Smooth muscle cell (in vitro differentiated cells): ENCODE data around the gene AKT2. TPM values are rescaled to one million over a fixed set of nuclear protein-coding genes. Genes with fewer than 3 reads are reported as not detected.

Source experiments
- DNase-seq: peaks from one replicate; lab custom pipeline; 2025; ENCODE audit not compliant: unreplicated experiment; lab: John Stamatoyannopoulos, UW
- H2AFZ ChIP-seq: fragments of 200-600 bp; sonication (generic); 2 replicates; pipeline ENCODE4 v1.6.0; 2016; ENCODE audit warnings: antibody characterized with exemption, low read depth, mild to moderate bottlenecking
- H3F3A ChIP-seq: fragments of 200-600 bp; sonication (generic); 2 replicates; pipeline ENCODE4 v1.6.0; 2017; ENCODE audit warnings: antibody characterized with exemption, low read depth
- H3K27ac ChIP-seq: fragments of 200-600 bp; sonication (generic); 2 replicates; pipeline ENCODE4 v1.5.1; 2016; ENCODE audit warnings: low read depth, mild to moderate bottlenecking
- H3K27me3 ChIP-seq: fragments of 200-600 bp; sonication (generic); 2 replicates; pipeline ENCODE4 v1.6.1; 2016; ENCODE audit warnings: low read depth, mild to moderate bottlenecking
- H3K36me3 ChIP-seq: fragments of 200-600 bp; sonication (generic); 2 replicates; pipeline ENCODE4 v1.5.1; 2016; ENCODE audit warnings: low read depth
- H3K4me1 ChIP-seq: fragments of 200-600 bp; sonication (generic); 2 replicates; pipeline ENCODE4 v1.5.1; 2016; ENCODE audit warnings: low read depth
- H3K4me2 ChIP-seq: fragments of 200-600 bp; sonication (generic); 2 replicates; pipeline ENCODE4 v1.6.0; 2016; ENCODE audit warnings: mild to moderate bottlenecking
- H3K4me3 ChIP-seq: fragments of 200-600 bp; sonication (generic); 2 replicates; pipeline ENCODE4 v1.5.1; 2016; ENCODE audit warnings: mild to moderate bottlenecking
- H3K79me2 ChIP-seq: fragments of 200-600 bp; sonication (generic); 2 replicates; pipeline ENCODE4 v1.6.0; 2016; ENCODE audit warnings: low read depth, mild to moderate bottlenecking
- H3K9ac ChIP-seq: fragments of 200-600 bp; sonication (generic); 2 replicates; pipeline ENCODE4 v1.6.0; 2016; ENCODE audit warnings: low read depth
- H3K9me3 ChIP-seq: fragments of 200-600 bp; sonication (generic); replicated peaks from 2 replicates; pipeline ENCODE4 v1.5.1; 2016; ENCODE audit warnings: low read depth
- H4K20me1 ChIP-seq: fragments of 200-600 bp; sonication (generic); 2 replicates; pipeline ENCODE4 v1.6.0; 2016; ENCODE audit warnings: low read depth
- WGBS: methylation state at CpG from one replicate; pipeline ENCODE4 v1.1.7; 2016; ENCODE audit warnings: low lambda C conversion rate; 5-methylcytosine and 5-hydroxymethylcytosine counted together
- polyA plus RNA-seq: library from polyadenylated mRNA; unstranded; fragments of >200 nt; fragmentation: Nextera tagmentation; extraction: Ambion mirVana; gene quantifications from 2 replicates; pipeline ENCODE4 v1.2.1, GENCODE V29; 2016
- total RNA-seq: library from RNA; depleted of rRNA; stranded (reverse); fragments of >200 nt; gene quantifications from 2 replicates; pipeline ENCODE4 v1.2.3, GENCODE V29; 2014
- TF ChIP-seq, protein P1 (sequence below): fragments of 200-600 bp; sonication (generic); IDR thresholded peaks from 2 replicates; pipeline ENCODE4 v1.5.1; 2017; ENCODE audit warnings: borderline replicate concordance, mild to moderate bottlenecking, antibody characterized with exemption; ENCODE audit not compliant: insufficient read depth, poor library complexity, severe bottlenecking

The AKT2 gene
- total and polyA plus RNA-seq, 2 experiments from 2014 or later, result 26.6 to 62.6 TPM

DNA sequence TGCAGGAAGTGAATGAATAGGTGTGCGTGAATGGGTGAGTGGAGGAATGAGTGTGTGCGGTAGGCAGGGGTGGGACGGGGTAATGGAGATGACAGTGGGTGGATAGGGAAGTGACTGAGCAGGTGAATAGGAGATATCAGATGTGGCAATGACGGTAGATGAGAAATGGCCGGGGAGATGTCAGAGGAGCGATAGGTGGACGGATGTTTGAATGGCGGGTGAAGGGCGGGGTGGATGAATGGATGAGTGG is 68.4 kb downstream of the AKT2 start:
- no peak overlapping the region for H3K27ac ChIP-seq
- no peaks in the 10 kb centered on the region for H3K79me2 ChIP-seq
- H3K9ac ChIP-seq, result no peak overlapping the region
- no peaks in the 10 kb centered on the region for H4K20me1 ChIP-seq
- WGBS, result 39% methylated on average over 7 of the region's 9 CpGs
- H2AFZ ChIP-seq, result no peak overlapping the region
- no peak overlapping the region for H3K4me2 ChIP-seq
- peaks cover 37% of the 10 kb centered on the region for H3K27me3 ChIP-seq
- H3F3A ChIP-seq, result peaks cover 3% of the 10 kb centered on the region
- no peak for DNase-seq
- TF ChIP-seq, protein P1, sequence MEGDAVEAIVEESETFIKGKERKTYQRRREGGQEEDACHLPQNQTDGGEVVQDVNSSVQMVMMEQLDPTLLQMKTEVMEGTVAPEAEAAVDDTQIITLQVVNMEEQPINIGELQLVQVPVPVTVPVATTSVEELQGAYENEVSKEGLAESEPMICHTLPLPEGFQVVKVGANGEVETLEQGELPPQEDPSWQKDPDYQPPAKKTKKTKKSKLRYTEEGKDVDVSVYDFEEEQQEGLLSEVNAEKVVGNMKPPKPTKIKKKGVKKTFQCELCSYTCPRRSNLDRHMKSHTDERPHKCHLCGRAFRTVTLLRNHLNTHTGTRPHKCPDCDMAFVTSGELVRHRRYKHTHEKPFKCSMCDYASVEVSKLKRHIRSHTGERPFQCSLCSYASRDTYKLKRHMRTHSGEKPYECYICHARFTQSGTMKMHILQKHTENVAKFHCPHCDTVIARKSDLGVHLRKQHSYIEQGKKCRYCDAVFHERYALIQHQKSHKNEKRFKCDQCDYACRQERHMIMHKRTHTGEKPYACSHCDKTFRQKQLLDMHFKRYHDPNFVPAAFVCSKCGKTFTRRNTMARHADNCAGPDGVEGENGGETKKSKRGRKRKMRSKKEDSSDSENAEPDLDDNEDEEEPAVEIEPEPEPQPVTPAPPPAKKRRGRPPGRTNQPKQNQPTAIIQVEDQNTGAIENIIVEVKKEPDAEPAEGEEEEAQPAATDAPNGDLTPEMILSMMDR, result no peak
- no peaks in the 10 kb centered on the region for H3K9me3 ChIP-seq
- no peak overlapping the region for H3K4me3 ChIP-seq
- H3K36me3 ChIP-seq, result no peaks in the 10 kb centered on the region
- H3K4me1 ChIP-seq, result no peaks in the 10 kb centered on the region

DNA sequence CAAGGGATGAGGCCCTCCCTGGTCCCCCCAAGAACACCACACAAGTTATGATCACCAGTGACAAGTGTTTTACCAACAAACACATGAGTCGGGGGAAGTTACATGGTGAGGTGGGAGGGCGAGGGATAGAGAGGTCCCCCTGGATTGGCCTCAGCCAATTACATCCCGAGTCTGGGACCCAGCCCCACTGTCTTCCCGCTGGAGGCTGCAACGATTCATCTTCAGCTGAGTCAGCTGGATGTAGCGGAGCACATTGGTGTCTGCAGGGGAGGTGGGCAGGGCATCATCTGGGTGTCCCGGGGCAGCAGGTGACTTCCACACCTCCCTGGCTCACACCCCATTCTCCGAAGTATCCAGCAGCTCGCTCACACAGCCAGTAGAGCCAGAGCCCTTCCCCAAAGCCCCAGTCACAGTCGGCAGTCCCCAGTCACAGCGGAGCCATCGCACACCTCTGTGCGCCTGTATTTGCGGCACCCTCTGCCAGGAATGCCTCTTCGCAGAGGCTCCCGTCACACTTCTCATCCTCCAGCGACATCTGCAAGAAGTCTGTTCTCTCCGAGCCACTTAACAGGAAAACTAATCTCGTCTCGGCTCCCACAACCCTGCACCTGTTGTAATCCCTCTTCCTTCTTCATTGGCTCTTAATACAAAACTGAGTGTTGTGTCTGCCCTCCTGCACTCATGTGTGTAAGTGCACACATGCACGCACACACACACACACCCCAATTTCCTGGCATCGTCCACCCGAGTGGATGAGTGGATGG is 69.0 kb downstream of the AKT2 start:
- H3K4me1 ChIP-seq, result no peaks in the 10 kb centered on the region
- H3K36me3 ChIP-seq, result no peaks in the 10 kb centered on the region
- H3K79me2 ChIP-seq, result no peaks in the 10 kb centered on the region
- H3K4me3 ChIP-seq, result no peak overlapping the region
- peaks cover 37% of the 10 kb centered on the region for H3K27me3 ChIP-seq
- H3K4me2 ChIP-seq, result no peak overlapping the region
- DNase-seq, result no peak
- TF ChIP-seq, protein P1, result no peak
- no peak overlapping the region for H2AFZ ChIP-seq
- no peak overlapping the region for H3K9ac ChIP-seq
- WGBS, result 78% methylated on average over 23 of the region's 23 CpGs
- H3F3A ChIP-seq, result peaks cover 3% of the 10 kb centered on the region
- H3K27ac ChIP-seq, result no peak overlapping the region
- no peaks in the 10 kb centered on the region for H4K20me1 ChIP-seq
- H3K9me3 ChIP-seq, result no peaks in the 10 kb centered on the region

DNA sequence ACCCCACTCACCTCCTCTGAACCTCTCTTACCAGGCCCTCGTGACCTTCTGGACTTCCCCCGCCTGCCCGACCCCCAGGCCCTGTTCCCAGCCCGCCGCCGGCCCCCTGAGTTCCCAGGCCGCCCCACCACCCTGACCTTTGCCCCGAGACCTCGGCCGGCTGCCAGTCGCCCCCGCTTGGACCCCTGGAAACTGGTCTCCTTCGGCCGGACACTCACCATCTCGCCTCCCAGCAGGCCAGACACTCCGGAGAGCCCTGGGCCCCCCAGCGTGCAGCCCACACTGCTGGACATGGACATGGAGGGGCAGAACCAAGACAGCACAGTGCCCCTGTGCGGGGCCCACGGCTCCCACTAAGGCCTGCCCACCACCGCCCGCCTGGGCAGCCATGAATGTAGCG is 70.2 kb downstream of the AKT2 start:
- peaks cover 37% of the 10 kb centered on the region for H3K27me3 ChIP-seq
- no peaks in the 10 kb centered on the region for H3K4me1 ChIP-seq
- H3K79me2 ChIP-seq, result no peaks in the 10 kb centered on the region
- no peak overlapping the region for H3K4me3 ChIP-seq
- H3K27ac ChIP-seq, result no peak overlapping the region
- no peak overlapping the region for H3K9ac ChIP-seq
- no peak overlapping the region for H3K4me2 ChIP-seq
- TF ChIP-seq, protein P1, result no peak
- peaks cover under 1% of the 10 kb centered on the region for H3F3A ChIP-seq
- H4K20me1 ChIP-seq, result no peaks in the 10 kb centered on the region
- DNase-seq, result no peak
- no peaks in the 10 kb centered on the region for H3K36me3 ChIP-seq
- 97% methylated on average over 10 of the region's 22 CpGs for WGBS
- H2AFZ ChIP-seq, result no peak overlapping the region
- no peaks in the 10 kb centered on the region for H3K9me3 ChIP-seq
